Gastrocnemius medialis (tissue), 4 donors: ENCODE data around the gene PLEKHG3.

Experiments used
- POLR2A ChIP-seq, 2 donors: fragments of 450-650 bp; IDR thresholded peaks; one replicate each; pipeline ENCODE4 v1.6.1; 2017; ENCODE audit warnings: antibody characterized with exemption in 2 of 2, mild to moderate bottlenecking in 2 of 2, moderate library complexity in 2 of 2
- TF ChIP-seq, protein P1 (sequence below), 5 experiments: fragments of 450-650 bp in 3 of 5; fragments of 200-600 bp in 2 of 5; sonication (generic) in 2 of 5; IDR thresholded peaks in 4 of 5; conservative IDR thresholded peaks in 1 of 5; 1 replicate in 4 of 5; 2 replicates in 1 of 5; pipeline ENCODE4 v1.5.1; 2016 to 2019; ENCODE audit warnings: antibody characterized with exemption in 5 of 5, mild to moderate bottlenecking in 3 of 5, moderate library complexity in 3 of 5

DNA sequence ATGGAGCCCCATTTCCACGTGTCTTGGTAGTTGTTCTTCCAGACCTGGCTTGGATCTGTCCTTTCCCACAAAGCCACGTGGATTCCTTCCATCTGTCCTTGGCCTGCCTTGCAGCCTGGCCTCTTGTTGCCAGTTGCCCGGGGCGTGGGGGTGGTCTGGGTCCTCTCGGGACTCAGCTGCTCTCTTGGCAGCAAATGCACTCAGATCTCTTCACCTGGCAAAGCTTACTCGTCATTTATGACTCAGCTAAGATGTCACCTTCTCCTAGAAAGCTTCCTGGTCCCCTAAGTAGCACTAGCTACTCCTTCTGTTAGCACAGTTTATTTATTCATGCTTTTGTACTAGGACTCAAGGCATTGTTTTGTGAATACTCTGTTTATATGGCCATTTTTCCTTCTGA lies 13.6 kb downstream of the PLEKHG3 start:
- TF ChIP-seq, protein P1, sequence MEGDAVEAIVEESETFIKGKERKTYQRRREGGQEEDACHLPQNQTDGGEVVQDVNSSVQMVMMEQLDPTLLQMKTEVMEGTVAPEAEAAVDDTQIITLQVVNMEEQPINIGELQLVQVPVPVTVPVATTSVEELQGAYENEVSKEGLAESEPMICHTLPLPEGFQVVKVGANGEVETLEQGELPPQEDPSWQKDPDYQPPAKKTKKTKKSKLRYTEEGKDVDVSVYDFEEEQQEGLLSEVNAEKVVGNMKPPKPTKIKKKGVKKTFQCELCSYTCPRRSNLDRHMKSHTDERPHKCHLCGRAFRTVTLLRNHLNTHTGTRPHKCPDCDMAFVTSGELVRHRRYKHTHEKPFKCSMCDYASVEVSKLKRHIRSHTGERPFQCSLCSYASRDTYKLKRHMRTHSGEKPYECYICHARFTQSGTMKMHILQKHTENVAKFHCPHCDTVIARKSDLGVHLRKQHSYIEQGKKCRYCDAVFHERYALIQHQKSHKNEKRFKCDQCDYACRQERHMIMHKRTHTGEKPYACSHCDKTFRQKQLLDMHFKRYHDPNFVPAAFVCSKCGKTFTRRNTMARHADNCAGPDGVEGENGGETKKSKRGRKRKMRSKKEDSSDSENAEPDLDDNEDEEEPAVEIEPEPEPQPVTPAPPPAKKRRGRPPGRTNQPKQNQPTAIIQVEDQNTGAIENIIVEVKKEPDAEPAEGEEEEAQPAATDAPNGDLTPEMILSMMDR (IDR thresholded peaks at IDR 0.05 in 4 of 5, conservative IDR thresholded peaks at IDR 0.05 in 1 of 5), result no peak
- TF ChIP-seq POLR2A (IDR thresholded peaks at IDR 0.05), result no peak
